GM12872 (cell line): ENCODE results near the gene NDUFS5.

Source experiments
- CTCF ChIP-seq: IDR thresholded peaks from 3 replicates; pipeline ENCODE4 v1.5.1; 2011; ENCODE audit warnings: low read depth, mild to moderate bottlenecking, low read length, moderate library complexity; ENCODE audit not compliant: insufficient read depth

The NDUFS5 gene

GRCh38 chr1:39026051-39026865, at the start of gene NDUFS5:
TSS of gene NDUFS5 (plus strand) at chr1:39026350. CDS start at chr1:39028725, 2,375 bp downstream.
- no peak for TF ChIP-seq CTCF

DNA sequence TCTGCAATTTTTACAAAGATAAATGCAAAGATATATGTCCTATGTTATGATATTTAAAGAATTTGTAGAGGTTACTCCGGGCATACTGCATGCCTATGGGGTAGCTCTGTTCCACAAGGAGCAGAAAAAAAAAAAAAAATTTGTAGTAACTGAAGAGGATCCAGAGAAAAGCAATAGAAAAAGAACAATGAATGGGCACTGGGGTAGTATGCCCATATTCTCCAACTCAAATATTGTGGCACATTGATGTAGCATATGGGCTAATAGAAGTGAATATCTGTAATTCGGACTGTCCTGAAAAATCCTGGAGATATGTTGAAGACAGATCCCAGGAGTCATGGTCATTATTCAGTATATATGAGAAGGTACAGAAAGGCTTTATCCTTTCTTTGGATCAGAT, 36.2 kb upstream of the NDUFS5 start:
- no peak for TF ChIP-seq CTCF

DNA sequence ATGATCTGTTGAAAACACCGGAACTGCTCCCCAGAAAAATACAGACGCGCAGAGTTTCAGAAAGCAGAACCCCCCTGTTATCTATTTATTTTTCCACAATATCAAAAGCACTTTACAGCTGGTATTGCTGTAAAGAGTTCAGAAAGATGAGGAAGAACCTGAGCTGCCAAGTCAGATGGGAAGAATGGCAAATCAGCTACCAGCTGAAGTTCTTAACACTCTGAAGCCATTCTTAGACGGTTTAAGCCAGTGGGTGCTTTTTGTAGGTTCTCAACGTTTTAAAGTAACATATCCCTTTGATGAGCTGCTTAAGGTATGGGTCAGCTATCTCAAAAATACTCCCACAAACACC, 35.8 kb upstream of the NDUFS5 start:
- no peak for TF ChIP-seq CTCF

GRCh38 chr1:38990738-38991637, 35.2 kb upstream of the NDUFS5 start, which contains the start of gene AKIRIN1:
TSS of gene AKIRIN1 (plus strand) at chr1:38991276. CDS start at chr1:38991381, 105 bp downstream.
- no peak for TF ChIP-seq CTCF

- no peak for TF ChIP-seq CTCF
Measured at GRCh38 chr1:38991638-38992411, 34.3 kb upstream of the NDUFS5 start.

GRCh38 chr1:38992412-38993111, 33.6 kb upstream of the NDUFS5 start:
- no peak for TF ChIP-seq CTCF
